Endothelial cell of umbilical vein (primary cell): ENCODE results near the gene TBL1Y. TPM values are rescaled to one million over a fixed set of nuclear protein-coding genes. Genes with fewer than 3 reads are reported as not detected.

ENCODE experiments used
- BruUV-seq: library from RNA; stranded (reverse); fragments of 400-500 nt; replicated peaks from 2 replicates; lab custom pipeline; 2021; lab: Mats Ljungman, UMichigan
- CTCF ChIA-PET: fragments of 300-600, 350-600 bp; sonication (Branson Sonifier 250); formaldehyde crosslinking; loops from one replicate; lab custom pipeline; 2021; ENCODE audit warnings: antibody characterized with exemption, inconsistent platforms; lab: Charles Lee
- POLR2A ChIA-PET: fragments of 300-600, 350-600 bp; sonication (Branson Sonifier 250); formaldehyde crosslinking; loops from one replicate; lab custom pipeline; 2021; ENCODE audit warnings: antibody characterized with exemption, inconsistent platforms; lab: Charles Lee
- DNase-seq: peaks from one replicate; pipeline ENCODE4 v3.0.0-alpha.2; 2011; ENCODE audit warnings: low read depth, low spot score
- FAIRE-seq: peaks from 2 replicates; lab custom pipeline; 2011; peaks lifted over from hg19 to GRCh38; lab: Jason Lieb, UNC
- H2AFZ ChIP-seq: 2 replicates; pipeline ENCODE4 v1.6.0; 2012; ENCODE audit warnings: low read depth, low read length, control low read depth, inconsistent platforms
- H3K27ac ChIP-seq: 2 replicates; pipeline ENCODE4 v1.5.1; 2011; ENCODE audit warnings: low read depth, mild to moderate bottlenecking, control low read depth, low read length, moderate library complexity; ENCODE audit not compliant: insufficient read depth
- H3K27me3 ChIP-seq, 2 experiments: 2 replicates each; pipeline versions ENCODE4 v1.6.0 to v1.6.1; 2011; ENCODE audit warnings: low read length in 2 of 2, mixed read lengths in 1 of 2; ENCODE audit not compliant: control insufficient read depth in 2 of 2, insufficient read depth in 2 of 2
- H3K36me3 ChIP-seq, 2 experiments: 2 replicates in 1 of 2; 3 replicates in 1 of 2; pipeline ENCODE4 v1.5.1; 2011; ENCODE audit warnings: low read length in 2 of 2, mild to moderate bottlenecking in 1 of 2, moderate library complexity in 1 of 2; ENCODE audit not compliant: control insufficient read depth in 2 of 2, insufficient read depth in 2 of 2; ENCODE audit errors: extremely low read depth in 1 of 2
- H3K4me1 ChIP-seq: 3 replicates; pipeline ENCODE4 v1.5.1; 2011; ENCODE audit warnings: mild to moderate bottlenecking, low read length; ENCODE audit not compliant: control insufficient read depth, insufficient read depth; ENCODE audit errors: extremely low read depth
- H3K4me2 ChIP-seq: 2 replicates; pipeline ENCODE4 v1.6.1; 2011; ENCODE audit warnings: low read length, control low read depth, mixed read lengths; ENCODE audit not compliant: insufficient read depth
- H3K4me3 ChIP-seq, 3 experiments: fragments of 200-600 bp in 1 of 3; sonication (generic), shearing (Covaris generic) in 1 of 3; replicated peaks in 1 of 3; 2 replicates each; pipeline ENCODE4 v1.5.1; 2011 to 2016; ENCODE audit warnings: control low read depth in 3 of 3, low read length in 3 of 3, mild to moderate bottlenecking in 2 of 3, inconsistent platforms in 1 of 3, low read depth in 1 of 3, moderate library complexity in 1 of 3; ENCODE audit not compliant: insufficient read depth in 1 of 3
- H3K79me2 ChIP-seq: 2 replicates; pipeline ENCODE4 v1.6.0; 2012; ENCODE audit warnings: low read length, inconsistent platforms; ENCODE audit not compliant: control insufficient read depth, insufficient read depth
- H3K9ac ChIP-seq: replicated peaks from 2 replicates; pipeline ENCODE3; 2011; ENCODE audit warnings: low read length, control low read depth; ENCODE audit not compliant: insufficient read depth; ENCODE audit errors: extremely low read depth
- H3K9me1 ChIP-seq: replicated peaks from 3 replicates; pipeline ENCODE4 v1.6.0; 2011; ENCODE audit warnings: mild to moderate bottlenecking, low read length; ENCODE audit not compliant: control insufficient read depth, insufficient read depth; ENCODE audit errors: extremely low read depth
- H3K9me3 ChIP-seq: replicated peaks from 2 replicates; pipeline ENCODE4 v1.5.1; 2012; ENCODE audit warnings: low read length, inconsistent platforms; ENCODE audit not compliant: control insufficient read depth, insufficient read depth
- H4K20me1 ChIP-seq: replicated peaks from 2 replicates; pipeline ENCODE3; 2011; ENCODE audit warnings: mild to moderate bottlenecking, low read length; ENCODE audit not compliant: control insufficient read depth, insufficient read depth; ENCODE audit errors: extremely low read depth
- CTCF ChIP-seq, 2 donors: IDR thresholded peaks; 1 replicate in 1 of 2; 2 replicates in 1 of 2; pipeline ENCODE4 v1.5.1; 2011; ENCODE audit warnings: low read length in 2 of 2, mild to moderate bottlenecking in 2 of 2, moderate library complexity in 2 of 2, control low read depth in 1 of 2, inconsistent platforms in 1 of 2, low read depth in 1 of 2; ENCODE audit not compliant: insufficient read depth in 1 of 2; ENCODE audit errors: extremely low read depth in 1 of 2
- EZH2 ChIP-seq: IDR thresholded peaks from 2 replicates; pipeline ENCODE4 v1.6.1; 2012; ENCODE audit warnings: borderline replicate concordance, low read depth, mild to moderate bottlenecking, moderate library complexity, low read length, inconsistent platforms; ENCODE audit not compliant: severe bottlenecking
- FOS ChIP-seq: IDR thresholded peaks from 2 replicates; pipeline ENCODE4 v1.6.1; 2011; ENCODE audit warnings: mild to moderate bottlenecking, low read length, moderate library complexity, borderline replicate concordance; ENCODE audit not compliant: insufficient read depth
- GATA2 ChIP-seq: IDR thresholded peaks from 2 replicates; pipeline ENCODE4 v1.7.0; 2011; ENCODE audit warnings: low read depth, mild to moderate bottlenecking, moderate library complexity, mixed read lengths, low read length; ENCODE audit not compliant: insufficient read length, insufficient read depth
- JUN ChIP-seq: IDR thresholded peaks from 2 replicates; pipeline ENCODE4 v1.6.1; 2011; ENCODE audit warnings: borderline replicate concordance, low read depth; ENCODE audit not compliant: insufficient read length, insufficient read depth
- MAX ChIP-seq: IDR thresholded peaks from 2 replicates; pipeline ENCODE4 v1.6.1; 2011; ENCODE audit not compliant: insufficient read depth, insufficient read length
- MYC ChIP-seq: IDR thresholded peaks from one replicate; pipeline ENCODE4 v1.6.1; 2011; ENCODE audit warnings: mild to moderate bottlenecking, low read depth, low read length
- POLR2A ChIP-seq: IDR thresholded peaks from 2 replicates; pipeline ENCODE4 v1.6.1; 2012; ENCODE audit warnings: low read depth, mild to moderate bottlenecking, control low read depth, low read length
- POLR2AphosphoS5 ChIP-seq: IDR thresholded peaks from 2 replicates; pipeline ENCODE4 v1.6.1; 2012; ENCODE audit warnings: low read depth, mild to moderate bottlenecking, control low read depth, low read length, moderate library complexity; ENCODE audit not compliant: insufficient read depth
- dilution Hi-C: fragments of 300-500 bp; cut with MboI; formaldehyde crosslinking; loops from one replicate; pipeline ENCODE4 v1.15.0; 2019; ENCODE audit warnings: low sequenced_read_pairs; ENCODE audit not compliant: extremely low pct_ligation_motif_present
- intact Hi-C: fragments of 100-400 bp; cut with micrococcal nuclease; formaldehyde crosslinking; loops from one replicate; pipeline ENCODE4 v1.10.0; 2022
- polyA plus RNA-seq, 4 experiments: library from polyadenylated mRNA; depleted of rRNA in 3 of 4; stranded (reverse) in 3 of 4; unstranded in 1 of 4; fragments of >200 nt; gene quantifications; 2 replicates each; pipeline versions ENCODE4 v1.2.1 to v1.2.3, GENCODE V29; 2011 to 2012; ENCODE audit warnings: missing spikeins in 1 of 4
- total RNA-seq: library from RNA; stranded (reverse); gene quantifications from 2 replicates; pipeline ENCODE4 v1.2.3, GENCODE V29; 2021

TBL1Y gene
- total and polyA plus RNA-seq, 2 donors (not counting 3 experiments of a cell fraction or from before 2014, with no cell fraction given), result not detected

- H4K20me1 ChIP-seq, result no peaks in the 10 kb centered on the region
- CTCF ChIA-PET, result no interaction called here
- H3K4me3 ChIP-seq, result no peak overlapping the region
- TF ChIP-seq CTCF (IDR thresholded peaks at IDR 0.05; ENCODE audit: extremely low read depth in 1 of 2, insufficient read depth in 1 of 2, low read depth in 1 of 2, low read length in 2 of 2) (no peak), GATA2 (no peak), JUN (no peak), MAX (no peak), POLR2A (no peak), POLR2AphosphoS5 (no peak), EZH2 (no peak), MYC (no peak), FOS (no peak)
- no peaks in the 10 kb centered on the region for H3K4me1 ChIP-seq
- POLR2A ChIA-PET, result no interaction called here
- no peak overlapping the region for H3K27ac ChIP-seq
- intact Hi-C loops (no loop called here), dilution Hi-C loops (no loop called here)
- DNase-seq (no peak), FAIRE-seq (no peak)
- H3K9me3 ChIP-seq, result no peaks in the 10 kb centered on the region
- H2AFZ ChIP-seq, result no peak overlapping the region
- no peaks in the 10 kb centered on the region for H3K27me3 ChIP-seq
- no peaks in the 10 kb centered on the region for H3K36me3 ChIP-seq
- no peak overlapping the region for H3K9ac ChIP-seq
- no peaks in the 10 kb centered on the region for H3K79me2 ChIP-seq
- no peak overlapping the region for H3K4me2 ChIP-seq
- H3K9me1 ChIP-seq, result no peaks in the 10 kb centered on the region
- BruUV-seq, result no TSS peak
Measured at GRCh38 chrY:7099742-7100141, 189.2 kb downstream of the TBL1Y start.
